Naive B cell (primary cell): ENCODE data around the gene METTL6. TPM values are rescaled to one million over a fixed set of nuclear protein-coding genes. Genes with fewer than 3 reads are reported as not detected.
"Not testable (repeated sequence)": the region's sequence is repeated elsewhere in the genome, so short reads cannot be mapped to it uniquely, and the experiment has no call there.

Source experiments
- ATAC-seq, 2 donors: fragments of 150-1000 bp; cut with Tn5 transposase; 2 replicates each; pipeline ENCODE4 v1.10.0; 2021; ENCODE audit warnings: low read depth in 2 of 2, mild to moderate bottlenecking in 2 of 2, moderate library complexity in 2 of 2
- DNase-seq: peaks from one replicate; pipeline ENCODE4 v3.0.0; 2022
- H3K27ac Mint-ChIP-seq, 6 donors: one replicate each; pipeline ENCODE4 v1.8.0; 2020 to 2022; ENCODE audit warnings: mild to moderate bottlenecking in 6 of 6, mixed read lengths in 6 of 6, moderate library complexity in 5 of 6, inconsistent platforms in 2 of 6
- H3K27me3 Mint-ChIP-seq, 3 donors: one replicate each; pipeline ENCODE4 v1.8.0; 2021 to 2022; ENCODE audit warnings: mixed read lengths in 3 of 3, mild to moderate bottlenecking in 1 of 3
- H3K36me3 Mint-ChIP-seq, 2 donors: one replicate each; pipeline ENCODE4 v1.8.0; 2020 to 2022; ENCODE audit warnings: mixed read lengths in 2 of 2, inconsistent platforms in 1 of 2, mild to moderate bottlenecking in 1 of 2
- H3K4me1 Mint-ChIP-seq, 3 donors: one replicate each; pipeline ENCODE4 v1.8.0; 2020 to 2022; ENCODE audit warnings: mixed read lengths in 3 of 3, inconsistent platforms in 1 of 3, mild to moderate bottlenecking in 1 of 3, moderate library complexity in 1 of 3
- H3K4me3 Mint-ChIP-seq, 8 donors: one replicate each; pipeline ENCODE4 v1.8.0; 2020 to 2022; ENCODE audit warnings: mild to moderate bottlenecking in 8 of 8, mixed read lengths in 8 of 8, moderate library complexity in 8 of 8, inconsistent platforms in 2 of 8
- H3K9me3 Mint-ChIP-seq, 7 donors: one replicate each; pipeline ENCODE4 v1.8.0; 2020 to 2022; ENCODE audit warnings: mixed read lengths in 7 of 7, mild to moderate bottlenecking in 5 of 7, inconsistent platforms in 2 of 7, moderate library complexity in 1 of 7
- polyA plus RNA-seq, 6 donors: library from polyadenylated mRNA; unstranded; fragments of 300-500 nt; fragmentation: Illumina TruSeq; gene quantifications; one replicate each; pipeline ENCODE4 v1.2.3, GENCODE V29; 2021; ENCODE audit warnings: low read depth in 6 of 6

METTL6 gene, protein sequence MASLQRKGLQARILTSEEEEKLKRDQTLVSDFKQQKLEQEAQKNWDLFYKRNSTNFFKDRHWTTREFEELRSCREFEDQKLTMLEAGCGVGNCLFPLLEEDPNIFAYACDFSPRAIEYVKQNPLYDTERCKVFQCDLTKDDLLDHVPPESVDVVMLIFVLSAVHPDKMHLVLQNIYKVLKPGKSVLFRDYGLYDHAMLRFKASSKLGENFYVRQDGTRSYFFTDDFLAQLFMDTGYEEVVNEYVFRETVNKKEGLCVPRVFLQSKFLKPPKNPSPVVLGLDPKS
- 10 to 100 TPM; 15.1 to 25.1 (median 17.0) TPM for polyA plus RNA-seq

DNA sequence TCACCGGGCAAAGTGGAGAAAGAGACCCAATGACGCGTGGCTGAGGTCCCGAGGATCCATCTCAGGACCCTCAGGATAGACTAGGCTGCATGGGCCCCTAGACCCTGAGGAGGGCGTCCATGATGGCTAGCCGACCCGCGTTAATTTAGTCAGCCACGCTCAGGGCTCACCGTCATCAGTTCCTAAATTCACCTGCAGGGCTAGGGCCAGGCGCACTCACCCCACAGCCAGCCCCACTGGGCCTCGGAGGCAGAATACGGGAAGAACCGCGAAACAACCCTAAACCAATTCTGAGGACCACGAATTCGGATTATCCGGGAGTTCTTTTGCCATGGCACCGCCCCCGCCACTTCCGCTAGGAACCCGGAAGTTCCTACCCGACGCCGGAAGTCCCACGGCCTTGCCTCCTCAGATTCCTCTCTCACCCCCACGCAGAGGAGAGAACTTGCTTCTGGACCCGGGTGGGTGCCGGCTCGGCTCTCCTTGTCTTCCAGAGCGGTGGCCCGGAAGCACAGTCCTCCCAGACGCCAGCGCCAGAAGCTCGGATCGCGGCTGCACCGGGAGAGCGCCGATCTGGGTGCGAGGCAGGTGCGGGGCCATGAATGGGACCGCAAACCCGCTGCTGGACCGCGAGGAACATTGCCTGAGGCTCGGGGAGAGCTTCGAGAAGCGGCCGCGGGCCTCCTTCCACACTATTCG, at the start of gene METTL6, which contains the start of gene EAF1:
Gene METTL6, minus strand, starts transcription at position 363 of the 699 bp plus-strand sequence. CDS start 1,033 bp downstream, outside the sequence.
Gene EAF1, plus strand, starts transcription at position 417 of the 699 bp plus-strand sequence. Its CDS starts 182 bp downstream, at position 599.
- Mint-ChIP-seq H3K4me3 (peak within 1 kb of the TSS; percentile 84 to 99 (median 98)), H3K27me3 (no peaks in the 10 kb centered on the region), H3K9me3 (no peaks in the 10 kb centered on the region), H3K4me1 (peaks cover 36 to 66% (median 51%) of the 10 kb centered on the region in 3 donors), H3K36me3 (peaks cover 4 to 16% of the 10 kb centered on the region in 2 donors), H3K27ac (peak within 1 kb of the TSS; percentile 94 to 99 (median 98))
- ATAC-seq (peak; percentile 89 to 90), DNase-seq (peak; percentile 80)

DNA sequence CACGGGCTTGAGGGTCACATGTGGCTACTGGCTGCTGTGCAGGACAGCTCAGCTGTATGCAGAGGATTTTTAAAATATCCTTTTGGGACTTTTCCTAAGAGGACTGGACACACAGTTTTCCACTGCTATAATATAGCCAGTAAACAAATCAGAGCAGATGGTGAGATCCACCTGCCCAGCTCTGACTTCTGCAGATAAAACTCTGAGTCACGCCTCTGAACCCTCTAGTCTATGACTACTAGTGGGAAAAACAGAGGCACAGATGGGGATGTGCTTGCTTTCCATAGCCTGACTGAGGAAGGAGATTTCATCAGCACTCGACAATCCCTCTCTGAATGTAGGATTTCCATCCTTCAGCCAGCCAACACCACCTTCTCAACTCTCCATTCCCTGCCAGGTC, 49.0 kb upstream of the METTL6 start:
- Mint-ChIP-seq H3K27ac (no peak overlapping the region), H3K4me1 (no peaks in the 10 kb centered on the region), H3K27me3 (no peaks in the 10 kb centered on the region), H3K36me3 (no peaks in the 10 kb centered on the region), H3K9me3 (no peaks in the 10 kb centered on the region), H3K4me3 (no peak overlapping the region)
- DNase-seq (no peak), ATAC-seq (no peak)

DNA sequence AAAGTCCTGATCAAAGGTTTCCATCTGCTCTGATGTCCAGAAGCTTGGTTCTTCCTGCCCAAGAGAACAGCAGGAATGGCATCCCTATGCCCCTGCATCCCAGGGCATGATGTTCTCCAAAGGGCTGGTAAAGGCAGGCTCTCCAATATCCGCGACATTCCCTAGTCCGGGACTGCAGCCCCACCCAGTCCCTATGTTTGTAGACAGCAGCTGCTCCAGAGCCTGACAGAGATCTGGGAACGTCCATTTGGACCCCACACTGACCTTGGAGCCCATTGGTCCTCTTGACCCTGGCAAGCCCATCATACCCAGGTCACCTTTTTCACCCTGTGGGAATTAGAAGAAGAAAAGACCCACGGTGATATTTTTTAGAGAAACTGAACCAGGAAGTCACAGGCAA, 47.8 kb upstream of the METTL6 start:
- ATAC-seq: no peak
- Mint-ChIP-seq H3K9me3 (no peaks in the 10 kb centered on the region), H3K4me1 (no peaks in the 10 kb centered on the region)

DNA sequence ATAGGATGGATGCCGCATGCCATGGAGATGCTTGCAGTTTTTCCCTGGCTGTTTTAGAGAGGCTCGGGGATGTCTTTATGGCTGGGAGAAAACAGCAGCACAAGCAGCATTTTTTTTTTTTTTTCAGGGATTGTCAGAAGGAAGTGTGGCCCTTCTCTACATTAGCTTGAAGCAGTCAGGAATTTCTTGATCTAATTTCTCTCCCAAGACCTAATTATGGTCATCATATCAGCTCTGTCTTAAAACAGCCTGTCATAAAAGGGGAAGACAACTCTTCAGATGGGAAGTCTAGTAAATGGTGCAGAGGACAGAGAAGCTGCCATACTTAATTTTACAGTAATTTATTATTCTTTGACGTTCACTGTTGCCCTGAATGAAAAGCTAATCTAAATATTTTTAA, 44.5 kb upstream of the METTL6 start:
- H3K36me3 Mint-ChIP-seq: no peaks in the 10 kb centered on the region
- H3K27ac Mint-ChIP-seq: no peak overlapping the region
- peak overlapping the region in 1 of 8 donors; percentile 61 for H3K4me3 Mint-ChIP-seq
- ATAC-seq (no peak), DNase-seq (no peak)
- no peaks in the 10 kb centered on the region for H3K27me3 Mint-ChIP-seq
- H3K4me1 Mint-ChIP-seq: no peaks in the 10 kb centered on the region
- no peaks in the 10 kb centered on the region for H3K9me3 Mint-ChIP-seq

More for the DNA sequence above, 47.8 kb upstream of the METTL6 start:
- H3K36me3 Mint-ChIP-seq: no peaks in the 10 kb centered on the region
- DNase-seq: no peak
- H3K27me3 Mint-ChIP-seq: no peaks in the 10 kb centered on the region
- H3K27ac Mint-ChIP-seq: no peak overlapping the region
- no peak overlapping the region for H3K4me3 Mint-ChIP-seq

DNA sequence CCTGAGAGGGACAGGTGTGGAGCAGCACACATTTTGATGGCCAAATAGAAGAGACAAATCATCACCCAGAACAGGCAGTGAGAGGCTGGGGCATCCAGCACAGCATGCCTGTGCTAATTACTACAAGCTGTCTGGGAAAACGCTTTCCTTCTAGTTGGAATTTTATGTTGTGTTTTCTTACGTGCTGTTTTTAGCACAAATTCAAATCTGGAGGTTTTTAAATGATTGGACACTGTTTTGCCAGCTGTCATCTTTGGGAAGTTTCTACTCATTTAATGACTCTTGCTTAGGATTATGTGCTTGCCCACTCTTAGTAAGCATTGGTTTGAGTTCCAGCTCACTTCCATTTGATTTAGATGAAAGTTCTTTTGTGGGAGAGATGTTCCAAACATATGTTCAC, 43.5 kb upstream of the METTL6 start:
- no peaks in the 10 kb centered on the region for H3K27me3 Mint-ChIP-seq
- no peak overlapping the region for H3K27ac Mint-ChIP-seq
- no peaks in the 10 kb centered on the region for H3K9me3 Mint-ChIP-seq
- H3K4me3 Mint-ChIP-seq: no peak overlapping the region
- DNase-seq (no peak), ATAC-seq (no peak)
- no peaks in the 10 kb centered on the region for H3K36me3 Mint-ChIP-seq
- no peaks in the 10 kb centered on the region for H3K4me1 Mint-ChIP-seq

DNA sequence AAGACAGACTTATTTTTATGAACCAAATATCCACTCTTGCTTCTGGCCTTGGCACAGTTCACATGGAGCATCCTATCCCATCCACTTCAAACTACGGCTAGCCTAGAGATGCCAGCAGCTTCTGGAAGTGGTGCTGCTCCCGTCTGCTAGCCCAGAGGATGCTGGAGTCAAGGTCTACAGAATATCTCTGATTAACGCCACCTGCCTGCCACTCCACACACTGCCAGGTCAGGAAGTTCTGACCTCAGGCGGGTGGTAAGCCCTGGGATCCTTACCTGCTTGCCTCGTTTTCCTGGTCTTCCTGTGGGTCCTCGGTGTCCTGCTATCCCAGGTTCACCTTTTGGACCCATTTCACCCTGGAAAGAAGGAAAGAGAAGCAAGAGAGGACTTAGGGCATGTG, 42.9 kb upstream of the METTL6 start:
- ATAC-seq (no peak), DNase-seq (no peak)
- Mint-ChIP-seq H3K27ac (no peak overlapping the region), H3K4me3 (no peak overlapping the region), H3K27me3 (no peaks in the 10 kb centered on the region), H3K9me3 (no peaks in the 10 kb centered on the region), H3K4me1 (no peaks in the 10 kb centered on the region), H3K36me3 (no peaks in the 10 kb centered on the region)

DNA sequence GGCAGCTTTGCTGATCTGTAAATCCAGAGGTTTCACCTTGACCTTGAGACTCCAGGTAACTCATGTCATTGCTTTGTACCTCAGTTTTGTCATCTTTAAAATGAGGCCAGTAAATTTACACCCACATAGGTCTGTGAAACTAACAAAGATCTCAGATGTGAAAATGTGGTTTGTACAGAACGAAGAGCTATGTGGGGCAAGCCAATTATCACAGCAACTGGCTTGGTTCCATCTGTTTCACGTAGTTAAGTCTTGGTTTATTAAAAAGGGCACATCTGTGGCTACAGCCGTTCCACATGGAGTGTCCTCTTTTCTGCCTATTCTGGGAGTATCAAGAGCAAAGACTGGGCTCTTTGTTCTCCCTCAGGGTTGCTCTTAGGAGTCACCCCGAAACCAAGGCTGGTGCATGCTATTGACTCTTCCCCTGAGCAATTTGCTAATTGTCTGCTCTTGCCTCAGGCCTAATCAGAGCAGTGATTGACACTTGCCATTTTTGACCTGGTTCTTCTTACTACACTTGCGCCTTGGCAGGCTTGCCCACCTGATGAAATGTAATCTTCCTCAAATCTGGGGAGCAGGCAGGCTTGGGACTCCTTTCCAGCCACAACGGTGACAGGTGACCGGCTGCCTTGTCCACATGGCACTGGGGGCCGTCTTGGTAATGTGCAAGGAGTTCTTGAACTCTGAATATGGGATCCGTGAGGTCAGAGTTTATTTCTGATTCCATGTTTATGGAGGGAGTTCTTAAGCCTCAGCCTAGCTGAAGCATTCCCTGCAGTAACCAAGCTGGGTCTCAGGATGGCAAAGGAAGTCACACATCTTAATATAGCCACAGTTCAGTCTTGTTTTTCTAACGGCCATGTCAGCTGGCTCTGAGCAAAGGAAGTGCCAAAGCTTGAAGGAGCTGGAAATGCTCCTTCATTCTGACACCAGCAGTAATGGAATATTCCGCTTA, 40.2 kb upstream of the METTL6 start:
- DNase-seq (no peak), ATAC-seq (no peak)
- H3K27me3 Mint-ChIP-seq: no peaks in the 10 kb centered on the region
- H3K27ac Mint-ChIP-seq: peak overlapping the region in 1 of 6 donors; percentile 17
- no peaks in the 10 kb centered on the region for H3K36me3 Mint-ChIP-seq
- no peaks in the 10 kb centered on the region for H3K9me3 Mint-ChIP-seq
- H3K4me1 Mint-ChIP-seq: no peaks in the 10 kb centered on the region
- no peak overlapping the region for H3K4me3 Mint-ChIP-seq

DNA sequence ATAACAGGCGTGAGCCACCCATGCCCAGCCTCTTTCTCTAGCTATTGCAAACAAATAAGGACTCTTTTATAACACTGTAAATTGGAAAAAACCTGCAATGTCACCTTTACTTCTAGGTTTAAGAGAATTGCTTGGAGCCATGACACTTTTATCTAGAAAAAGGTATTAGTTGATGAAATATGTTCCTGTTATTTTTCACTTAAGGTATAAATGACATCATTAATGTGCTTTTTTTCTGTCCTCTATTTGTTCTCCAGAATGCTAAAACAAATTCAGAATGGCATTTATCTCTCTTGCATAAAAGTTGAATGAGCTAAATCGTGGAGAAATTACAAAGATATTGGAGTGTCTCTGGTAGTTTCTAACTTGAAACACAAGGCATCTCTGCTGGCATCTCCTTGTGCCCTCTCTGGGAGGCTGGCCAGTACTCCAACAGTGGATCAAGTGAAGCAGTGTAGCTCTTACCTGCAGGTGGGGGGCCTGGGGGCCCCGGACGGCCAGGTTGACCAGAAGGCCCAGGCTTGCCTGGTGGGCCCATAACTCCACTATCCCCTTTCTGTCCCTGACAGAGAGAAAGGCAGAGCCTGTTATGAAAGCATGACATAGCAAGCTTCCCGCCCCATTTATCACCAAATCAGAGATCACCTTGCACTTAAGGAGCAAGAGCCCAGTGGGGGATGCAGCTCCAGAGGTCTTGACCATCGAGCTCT, 38.7 kb upstream of the METTL6 start:
- Mint-ChIP-seq H3K4me1 (peaks cover 0 to 5% (median 3%) of the 10 kb centered on the region in 3 donors), H3K27ac (peak overlapping the region in 1 of 6 donors; percentile 6), H3K9me3 (no peaks in the 10 kb centered on the region), H3K27me3 (no peaks in the 10 kb centered on the region), H3K36me3 (no peaks in the 10 kb centered on the region), H3K4me3 (no peak overlapping the region)
- no peak for ATAC-seq
- no peak for DNase-seq

DNA sequence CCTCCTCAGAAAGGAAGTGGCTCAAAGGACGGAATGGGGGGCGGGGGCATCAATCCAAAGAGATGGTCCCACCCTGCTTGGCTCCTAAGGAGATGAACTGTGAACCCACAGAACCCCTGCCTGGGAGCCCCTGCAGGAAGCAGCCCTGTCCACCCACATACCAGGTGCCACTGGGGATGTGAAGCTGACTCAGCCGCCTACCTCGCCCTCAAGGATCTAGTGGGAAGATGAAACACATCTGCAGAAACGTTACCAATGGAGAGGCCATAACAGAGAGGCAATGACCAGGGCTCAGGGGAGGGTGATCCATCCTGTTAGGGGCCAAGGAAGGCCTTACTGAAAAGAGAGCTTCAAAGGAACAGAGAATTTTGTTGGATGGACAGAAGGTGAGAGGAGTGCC, 35.1 kb upstream of the METTL6 start:
- H3K9me3 Mint-ChIP-seq: peaks cover 0 to 5% (median 0%) of the 10 kb centered on the region in 7 donors
- ATAC-seq (no peak), DNase-seq (no peak)
- H3K27ac Mint-ChIP-seq: no peak overlapping the region
- no peak overlapping the region for H3K4me3 Mint-ChIP-seq
- peaks cover 0 to 5% (median 3%) of the 10 kb centered on the region in 3 donors for H3K4me1 Mint-ChIP-seq
- H3K27me3 Mint-ChIP-seq: no peaks in the 10 kb centered on the region
- no peaks in the 10 kb centered on the region for H3K36me3 Mint-ChIP-seq

DNA sequence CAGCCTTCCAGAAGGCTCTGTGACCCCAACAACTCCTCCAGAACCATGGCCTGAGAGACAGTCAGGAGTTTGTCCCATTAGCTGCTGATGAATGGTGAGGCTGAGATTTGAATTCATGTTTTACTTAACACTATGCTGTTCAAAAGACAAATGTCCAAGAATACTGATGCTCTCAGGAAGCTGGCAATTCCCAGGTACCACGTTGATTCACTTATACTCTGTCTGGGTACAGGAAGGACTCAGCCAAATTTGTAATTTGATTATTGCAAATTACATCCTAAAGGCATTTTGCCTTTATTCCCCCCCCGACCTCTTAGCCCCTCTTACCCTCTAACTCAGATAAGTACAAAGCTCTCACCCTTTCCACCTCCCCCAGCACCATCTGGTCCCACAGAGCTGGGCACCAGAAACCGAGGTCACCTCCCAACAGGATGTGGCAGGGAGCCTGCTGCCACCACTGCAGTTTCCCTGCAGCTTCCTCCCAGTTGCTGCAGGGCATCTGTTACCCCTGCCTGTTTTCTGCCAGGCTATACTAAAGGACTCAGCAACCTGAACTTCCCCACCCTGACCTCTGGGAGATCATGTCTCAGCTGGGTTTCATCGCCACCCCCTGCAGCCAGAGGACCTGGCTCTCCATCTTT, 33.7 kb upstream of the METTL6 start:
- Mint-ChIP-seq H3K36me3 (no peaks in the 10 kb centered on the region), H3K4me1 (peaks cover 0 to 5% (median 3%) of the 10 kb centered on the region in 3 donors), H3K4me3 (no peak overlapping the region), H3K27ac (peak overlapping the region in 2 of 6 donors; percentile 29 to 89), H3K9me3 (peaks cover 0 to 5% (median 0%) of the 10 kb centered on the region in 7 donors), H3K27me3 (no peaks in the 10 kb centered on the region)
- no peak for ATAC-seq
- no peak for DNase-seq

DNA sequence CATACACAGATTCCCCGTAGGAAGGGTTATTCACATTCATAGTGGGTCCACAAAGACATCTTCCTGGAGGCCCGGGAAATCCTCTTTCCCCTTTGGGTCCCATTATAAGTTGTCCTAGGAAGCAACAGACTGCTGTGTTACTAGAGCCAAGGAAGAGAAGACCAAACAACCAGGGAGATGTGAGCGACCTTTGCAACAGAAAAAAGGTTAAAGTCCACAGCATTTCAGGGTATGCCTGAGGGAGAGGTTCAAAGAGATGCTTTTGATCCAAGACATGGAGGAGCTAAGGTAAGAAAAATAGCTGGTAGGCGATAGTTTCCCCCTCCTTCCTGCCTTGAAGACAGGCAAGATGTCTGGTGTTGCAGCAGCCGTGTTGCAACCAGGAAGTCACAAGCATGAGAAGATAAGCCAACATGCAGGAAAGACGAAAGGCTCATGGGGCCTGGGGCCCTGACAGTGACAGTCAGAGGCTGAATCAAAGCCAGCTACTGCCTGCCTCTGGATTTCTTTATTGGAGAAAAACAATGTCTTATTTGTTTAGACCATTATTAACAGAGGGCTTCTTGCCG, 31.0 kb upstream of the METTL6 start:
- Mint-ChIP-seq H3K9me3 (peaks cover 0 to 5% (median 0%) of the 10 kb centered on the region in 7 donors), H3K4me3 (no peak overlapping the region), H3K27me3 (no peaks in the 10 kb centered on the region), H3K27ac (no peak overlapping the region), H3K4me1 (peaks cover 0 to 5% (median 3%) of the 10 kb centered on the region in 3 donors), H3K36me3 (no peaks in the 10 kb centered on the region)
- ATAC-seq: no peak
- no peak for DNase-seq

DNA sequence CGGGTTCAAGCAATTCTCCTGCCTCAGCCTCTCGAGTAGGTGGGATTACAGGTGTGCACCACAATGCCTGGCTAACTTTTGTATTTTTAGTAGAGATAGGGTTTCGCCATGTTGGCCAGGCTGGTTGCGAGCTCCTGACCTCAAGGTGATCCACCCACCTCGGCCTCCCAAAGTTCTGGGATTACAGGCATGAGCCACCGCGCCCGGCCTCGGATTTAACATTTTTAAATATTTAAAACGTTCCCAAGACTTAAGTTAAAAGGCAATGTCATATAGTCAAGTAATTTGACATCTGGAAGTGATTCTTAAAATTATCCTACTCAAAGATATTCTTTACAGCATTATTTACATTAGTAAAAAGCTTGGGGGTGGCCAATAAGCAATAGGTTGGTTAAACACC, 29.6 kb upstream of the METTL6 start:
- H3K27me3 Mint-ChIP-seq, H3K9me3 Mint-ChIP-seq, ATAC-seq, H3K4me1 Mint-ChIP-seq, H3K4me3 Mint-ChIP-seq, DNase-seq, H3K36me3 Mint-ChIP-seq: not testable (repeated sequence)
- peak overlapping the region in 2 of 6 donors; percentile 21 to 70 for H3K27ac Mint-ChIP-seq
